Endometrial microvascular endothelial cells (primary cell): ENCODE results near the gene OR8B8. TPM values are rescaled to one million over a fixed set of nuclear protein-coding genes. Genes with fewer than 3 reads are reported as not detected.
"Not testable (repeated sequence)": the region's sequence is repeated elsewhere in the genome, so short reads cannot be mapped to it uniquely, and the experiment has no call there.

Experiments used
- in situ Hi-C: cut with HindIII; loops from 2 replicates; pipeline ENCODE4 v1.10.0; 2017; ENCODE audit warnings: low sequenced_read_pairs, low pct_unique_long_range_greater_than_20kb; ENCODE audit errors: inconsistent ontology term
- total RNA-seq: library from RNA; depleted of rRNA; stranded (reverse); fragments of >200 nt; gene quantifications from one replicate; pipeline ENCODE4 v1.2.3, GENCODE V29; 2015; ENCODE audit errors: inconsistent ontology term

OR8B8 gene, protein sequence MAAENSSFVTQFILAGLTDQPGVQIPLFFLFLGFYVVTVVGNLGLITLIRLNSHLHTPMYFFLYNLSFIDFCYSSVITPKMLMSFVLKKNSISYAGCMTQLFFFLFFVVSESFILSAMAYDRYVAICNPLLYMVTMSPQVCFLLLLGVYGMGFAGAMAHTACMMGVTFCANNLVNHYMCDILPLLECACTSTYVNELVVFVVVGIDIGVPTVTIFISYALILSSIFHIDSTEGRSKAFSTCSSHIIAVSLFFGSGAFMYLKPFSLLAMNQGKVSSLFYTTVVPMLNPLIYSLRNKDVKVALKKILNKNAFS
- total RNA-seq, result not detected

DNA sequence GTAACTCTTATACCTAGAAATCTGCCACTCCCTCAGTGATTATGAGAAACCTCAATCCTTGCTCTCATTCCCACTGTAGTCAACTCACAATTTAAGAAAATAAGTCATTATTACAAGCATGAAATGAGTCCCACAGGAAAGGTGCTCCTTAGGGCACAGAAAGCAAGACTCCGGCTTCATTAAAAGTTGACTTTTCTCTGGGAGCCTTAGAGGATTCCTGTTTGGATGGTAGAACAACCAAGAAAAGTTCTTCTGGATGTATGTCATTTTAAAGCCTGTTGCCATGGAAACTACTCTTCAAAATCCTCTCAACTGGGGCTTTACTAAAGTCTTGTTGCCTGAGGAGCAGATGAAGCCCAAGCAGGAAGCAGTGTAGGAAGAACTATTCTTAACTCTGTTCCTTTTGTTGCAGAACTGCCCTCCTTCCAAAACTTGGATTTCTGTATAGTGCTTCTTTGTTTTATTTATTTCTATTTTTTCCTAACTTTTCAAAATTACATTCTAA lies at the start of gene OR8B8:
Gene OR8B8, minus strand, starts transcription at position 51 of the 505 bp plus-strand sequence. CDS start 4,611 bp downstream, outside the sequence.
- in situ Hi-C loops, result no loop called here

DNA sequence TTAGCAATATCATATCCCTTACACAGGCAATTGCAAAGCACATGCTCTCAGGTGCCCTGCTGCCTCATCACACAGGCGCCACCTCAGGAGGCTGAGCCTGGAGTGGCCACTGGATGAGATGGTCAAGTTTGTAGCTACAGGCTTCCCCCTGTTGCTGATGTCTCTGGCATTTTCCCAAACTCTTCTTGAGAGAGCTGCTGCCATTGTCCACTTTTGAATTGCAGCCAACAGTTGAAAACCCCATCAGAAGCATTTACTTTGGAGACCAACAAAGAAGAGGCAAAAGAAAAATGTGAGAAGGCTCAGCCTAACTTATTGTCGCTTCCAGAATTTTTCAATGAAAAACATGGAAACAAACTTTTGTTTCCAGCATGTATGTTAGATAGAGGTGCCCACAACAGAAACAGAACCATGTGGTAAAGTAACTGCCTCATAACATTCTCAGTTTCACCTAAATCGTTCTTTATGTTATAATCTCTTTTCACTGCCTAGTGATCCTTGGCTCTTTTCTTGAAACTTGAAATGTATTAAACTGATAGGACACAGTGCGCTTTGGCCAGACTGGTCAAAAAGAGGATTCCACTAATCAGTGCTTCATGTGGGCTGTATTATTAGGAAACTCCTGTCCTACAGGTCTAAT lies 47.6 kb upstream of the OR8B8 start:
- in situ Hi-C loops, result no loop called here

DNA sequence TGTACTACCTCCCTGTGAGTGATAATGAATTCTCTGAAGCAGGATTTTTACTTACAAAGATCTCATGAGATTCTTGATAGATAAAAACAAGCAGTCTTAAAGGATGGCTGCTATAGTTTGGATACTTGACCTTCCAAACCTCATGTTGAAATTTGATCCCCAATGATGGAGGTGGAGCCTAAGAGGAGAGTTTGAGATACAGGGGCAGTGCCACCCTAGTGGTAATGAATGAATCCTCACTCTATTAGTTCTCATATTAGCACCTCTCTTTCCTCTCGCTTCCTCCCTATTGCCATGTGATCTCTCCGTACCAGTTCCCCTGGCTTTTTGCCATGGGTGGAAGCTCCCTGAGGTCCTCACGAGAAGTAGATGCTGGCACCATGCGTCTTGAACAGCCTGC lies 37.9 kb upstream of the OR8B8 start:
- in situ Hi-C loops, result no loop called here

DNA sequence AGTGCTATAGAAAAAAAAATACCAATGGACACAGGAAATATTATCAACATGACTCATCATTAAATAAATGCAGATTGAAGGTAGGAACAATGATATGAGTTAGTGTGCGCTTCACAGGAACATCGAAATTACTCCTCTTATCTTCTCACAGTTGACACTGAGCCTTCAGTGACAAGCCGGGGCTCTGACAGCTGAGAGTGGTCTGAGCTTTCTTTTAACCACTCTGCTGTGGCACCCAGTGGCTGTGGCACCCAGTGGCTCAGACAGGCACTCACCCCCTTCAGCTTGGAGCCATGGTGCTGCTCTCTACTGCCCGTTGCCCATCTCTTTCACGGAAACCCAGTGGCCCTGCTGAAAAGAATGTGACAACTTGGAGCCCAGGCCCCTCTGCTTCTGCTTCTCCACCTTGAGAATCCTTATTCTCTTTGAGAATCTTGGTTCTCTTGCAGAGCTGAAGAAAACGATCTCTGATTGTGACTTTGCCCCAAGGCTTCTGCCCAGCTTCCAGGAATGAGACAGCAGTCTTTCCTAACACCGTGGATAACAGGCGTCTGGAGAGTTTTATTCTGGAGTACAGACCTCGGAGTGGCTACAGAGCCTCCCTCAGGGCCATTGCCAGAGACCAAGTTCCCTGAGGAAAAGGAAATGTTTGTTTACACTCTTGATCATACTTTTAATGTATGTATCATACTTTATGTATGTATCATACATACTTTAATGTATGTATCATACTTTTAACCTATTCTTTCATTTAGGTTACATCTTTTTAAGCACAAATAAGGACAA lies 37.1 kb upstream of the OR8B8 start:
- in situ Hi-C loops, result no loop called here

DNA sequence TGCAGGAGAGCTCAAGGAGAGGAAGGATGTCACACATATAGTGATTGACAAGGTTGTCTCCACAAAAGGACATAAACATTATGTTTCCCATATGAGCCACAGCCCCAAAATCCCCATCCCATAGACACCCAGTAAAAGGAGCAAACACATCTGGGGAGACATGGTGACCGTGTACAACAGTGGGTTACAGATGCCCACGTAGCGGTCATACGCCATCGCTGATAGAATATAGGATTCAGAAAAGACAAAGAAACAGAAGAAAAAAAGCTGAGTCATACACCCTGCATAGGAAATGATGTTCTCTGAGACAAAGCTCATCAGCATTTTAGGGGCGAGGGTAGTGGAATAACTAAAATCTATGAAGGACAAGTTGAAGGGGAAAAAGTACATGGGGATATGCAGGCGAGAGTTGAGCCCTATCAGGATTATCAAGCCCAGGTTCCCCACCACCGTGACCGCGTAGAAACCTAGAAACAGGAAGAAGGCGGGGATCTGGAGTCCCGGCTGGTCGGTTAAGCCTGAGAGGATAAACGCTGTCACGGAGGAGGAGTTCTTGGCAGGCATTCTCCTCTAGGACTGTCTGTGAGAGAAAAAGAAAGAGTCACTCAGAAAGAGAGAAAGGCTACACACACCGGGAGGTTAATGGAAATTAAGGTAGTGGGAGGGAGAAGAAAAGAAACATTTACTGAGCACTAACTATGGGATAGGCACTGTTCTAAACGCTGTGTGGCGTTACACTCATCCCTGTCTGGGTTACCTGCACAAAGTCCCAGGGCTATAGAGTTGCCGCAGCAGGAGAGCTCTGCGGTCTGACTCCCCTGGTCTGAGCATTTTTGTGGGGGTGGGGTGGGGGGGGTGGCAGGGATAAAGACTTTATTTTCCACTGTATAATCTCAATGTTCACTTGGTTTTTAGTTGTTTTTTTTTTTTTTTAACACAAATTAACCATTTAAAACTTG lies 36.1 kb upstream of the OR8B8 start:
- in situ Hi-C loops, result no loop called here

DNA sequence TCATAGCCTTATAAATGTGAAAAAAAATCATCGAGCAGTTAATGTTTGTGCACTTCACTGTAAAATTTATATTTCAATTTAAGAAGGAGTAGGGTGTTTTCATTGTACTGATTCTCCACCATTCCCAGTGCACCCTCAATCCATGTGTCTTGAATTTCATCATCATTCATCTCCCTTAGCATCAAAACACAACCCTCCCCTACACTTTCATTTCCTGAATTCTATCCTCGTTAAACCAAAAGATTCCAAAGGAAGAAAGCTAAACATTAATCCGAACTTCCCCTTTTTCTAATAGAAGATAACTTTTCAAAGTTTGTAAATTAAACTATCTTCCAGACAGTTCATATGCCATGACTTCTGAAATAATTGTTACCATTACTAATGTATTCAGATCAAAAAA lies 34.1 kb upstream of the OR8B8 start:
- in situ Hi-C loops, result no loop called here

DNA sequence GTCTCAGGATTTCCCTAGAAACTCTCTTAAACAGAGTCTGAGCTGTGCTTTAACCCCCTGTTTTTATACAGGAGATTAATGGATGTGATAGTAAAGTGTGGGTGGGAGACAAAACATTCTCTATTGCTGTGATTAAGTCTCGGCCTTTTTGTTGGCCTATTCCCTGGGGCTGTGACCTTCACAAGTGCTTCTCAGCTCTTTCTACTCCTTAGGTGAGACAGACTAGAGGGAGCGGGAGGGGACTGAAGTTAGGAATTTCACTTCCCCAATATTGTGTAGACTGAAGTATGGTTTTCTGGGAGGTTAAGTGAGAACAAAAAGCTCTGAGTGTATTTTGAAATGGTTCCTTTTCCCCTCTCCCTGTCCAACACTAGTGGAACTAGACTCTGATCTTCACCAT lies 29.8 kb upstream of the OR8B8 start:
- in situ Hi-C loops, result no loop called here

DNA sequence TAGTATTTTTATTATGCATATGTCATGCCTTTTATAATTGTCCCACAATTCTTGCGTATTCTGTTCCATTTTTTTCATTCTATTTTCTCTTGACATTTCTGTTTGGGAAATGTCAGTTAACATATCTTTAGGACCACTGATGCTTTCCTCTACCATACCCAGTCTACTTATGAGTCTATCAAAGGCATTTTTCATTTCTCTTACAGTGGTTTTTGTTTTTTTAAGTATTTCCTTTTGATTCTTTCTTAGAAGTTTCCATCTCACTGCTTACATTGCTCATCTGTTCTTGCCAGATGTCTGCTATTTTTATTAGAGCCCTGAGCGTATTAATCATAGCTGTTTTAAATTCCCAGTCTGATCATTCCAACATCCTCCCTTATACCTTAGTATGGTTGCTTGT lies 29.3 kb upstream of the OR8B8 start:
- in situ Hi-C loops, result no loop called here

DNA sequence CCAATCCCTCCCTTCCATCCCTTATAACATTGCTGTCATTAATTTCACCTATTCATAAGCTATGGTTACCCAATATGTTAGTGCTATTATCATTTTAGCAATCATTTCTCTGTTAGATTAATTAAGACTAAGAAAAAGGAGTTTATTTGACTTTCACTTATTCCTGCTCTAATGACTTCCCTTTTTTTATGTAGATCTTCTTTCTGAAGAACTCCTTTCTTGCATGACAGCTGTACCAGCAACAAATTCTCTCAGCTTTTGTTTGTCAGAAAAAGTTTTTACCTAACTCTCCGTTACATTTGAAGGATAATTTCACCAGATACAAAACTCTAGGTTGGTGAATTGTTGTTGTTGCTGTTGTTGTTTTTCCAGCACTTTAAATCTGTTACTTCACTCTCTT lies 28.6 kb upstream of the OR8B8 start:
- in situ Hi-C loops, result no loop called here

DNA sequence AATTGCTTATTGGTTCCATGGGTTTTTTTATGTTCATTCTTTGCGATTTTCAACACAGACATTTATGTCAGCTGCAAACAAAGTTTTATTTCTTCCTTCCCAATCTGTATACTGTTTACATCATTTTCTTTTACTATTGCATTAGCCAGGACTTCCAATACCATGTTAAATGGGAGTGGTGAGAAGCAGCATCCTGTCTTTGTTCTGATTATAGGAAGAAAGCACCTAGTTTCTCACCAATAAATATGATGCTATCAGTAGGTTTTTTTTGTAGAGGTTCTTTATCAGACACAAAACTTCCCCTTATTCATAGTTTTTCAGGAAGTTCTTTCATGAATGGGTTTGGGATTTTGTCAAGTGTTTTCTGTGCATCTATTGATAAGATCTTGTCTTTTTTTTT lies 28.0 kb upstream of the OR8B8 start:
- in situ Hi-C loops, result no loop called here

DNA sequence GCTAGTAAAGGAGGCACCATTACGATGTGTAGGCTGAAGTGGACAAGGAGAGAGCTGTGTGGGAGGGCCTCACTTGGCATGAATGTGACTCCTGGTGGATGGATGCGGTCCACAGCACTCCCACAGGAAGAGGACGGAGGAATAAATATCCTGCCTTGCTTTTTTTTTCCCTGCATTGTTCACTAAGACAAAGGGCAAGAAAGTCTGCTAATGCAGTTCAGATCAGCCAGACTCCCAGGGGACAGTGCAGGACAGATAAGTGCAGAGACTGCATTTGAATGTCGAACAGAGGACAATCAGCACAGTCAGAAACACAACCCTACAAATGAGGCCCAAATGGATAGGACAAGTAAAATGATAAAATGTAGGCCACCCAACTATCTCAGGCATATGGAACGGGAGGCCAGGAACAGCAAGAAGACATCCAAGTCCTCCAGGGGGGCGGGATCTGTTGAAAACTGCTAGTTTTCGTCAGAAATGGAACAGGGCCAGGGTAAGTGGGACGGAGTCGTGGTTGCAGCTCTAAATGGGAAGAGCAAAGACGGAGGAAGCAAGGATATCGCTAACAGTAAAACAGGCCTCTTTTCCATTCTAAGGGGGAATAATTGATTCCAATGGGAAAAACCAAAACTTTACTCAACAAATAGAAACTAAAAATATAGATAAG lies 25.2 kb upstream of the OR8B8 start:
- in situ Hi-C loops, result no loop called here

DNA sequence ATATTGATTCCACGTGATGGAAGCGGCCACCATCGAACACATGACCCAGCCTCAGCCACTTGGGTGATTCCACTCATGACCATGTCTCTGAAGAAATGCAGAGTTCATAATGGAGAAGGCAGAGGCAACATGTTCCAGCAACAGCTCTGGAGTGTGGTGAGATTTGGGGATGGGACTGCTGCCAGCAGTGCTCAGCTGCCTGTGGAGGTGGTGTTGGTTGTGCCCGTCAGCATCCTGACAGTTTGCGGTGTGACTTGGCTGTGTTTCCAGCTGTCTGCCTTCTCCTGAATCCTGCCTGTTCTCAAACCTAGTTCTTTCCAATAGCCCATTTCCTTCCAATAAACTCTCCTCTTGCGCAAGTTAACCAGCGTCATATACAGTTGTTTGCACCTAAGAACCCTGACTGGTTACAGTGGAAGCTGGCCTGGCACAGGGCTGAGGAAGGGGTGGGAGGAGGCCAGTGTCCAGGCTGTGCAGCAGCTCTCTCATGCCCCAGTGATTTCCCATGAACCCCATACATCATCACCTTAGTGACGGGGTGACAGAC lies 22.0 kb upstream of the OR8B8 start:
- in situ Hi-C loops, result no loop called here

DNA sequence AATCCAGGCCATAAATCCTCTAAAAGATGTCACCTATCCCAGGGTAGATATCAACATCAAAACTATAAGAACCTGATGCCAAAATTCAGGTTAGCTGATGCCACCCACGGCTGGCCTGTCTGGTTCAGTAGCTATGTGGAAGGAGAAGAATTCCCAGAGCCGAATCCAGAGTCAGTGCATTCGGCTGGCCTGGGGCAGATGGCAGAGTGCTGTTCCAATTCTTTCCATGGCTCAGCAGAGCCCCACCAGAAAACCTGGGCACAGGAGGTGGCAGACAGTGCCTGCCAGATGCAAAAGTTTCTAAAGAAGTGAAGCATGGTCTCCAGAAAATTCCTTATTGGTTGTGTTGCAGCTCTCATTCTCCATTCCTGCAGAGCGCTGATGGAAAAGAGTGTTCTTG lies 19.9 kb upstream of the OR8B8 start:
- in situ Hi-C loops, result no loop called here

DNA sequence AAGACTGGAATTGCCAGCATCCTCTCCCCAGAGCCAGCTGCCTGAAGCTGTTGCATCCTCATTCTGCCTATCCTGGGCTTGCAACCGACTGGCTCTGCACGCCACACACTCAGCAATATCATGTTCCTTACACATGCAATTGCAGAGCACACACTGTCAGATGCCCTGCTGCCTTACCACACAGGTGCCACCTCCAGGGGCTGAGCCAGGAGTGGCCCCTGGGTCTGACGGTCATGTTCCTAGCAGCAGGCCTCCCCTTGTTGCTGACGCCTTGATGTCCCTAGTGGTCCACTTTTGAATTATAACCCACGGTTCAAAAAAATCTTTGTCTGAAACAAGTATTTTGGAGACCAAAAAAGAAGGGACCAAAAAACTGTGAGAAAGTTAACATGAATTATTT lies 18.5 kb upstream of the OR8B8 start:
- in situ Hi-C loops, result no loop called here

DNA sequence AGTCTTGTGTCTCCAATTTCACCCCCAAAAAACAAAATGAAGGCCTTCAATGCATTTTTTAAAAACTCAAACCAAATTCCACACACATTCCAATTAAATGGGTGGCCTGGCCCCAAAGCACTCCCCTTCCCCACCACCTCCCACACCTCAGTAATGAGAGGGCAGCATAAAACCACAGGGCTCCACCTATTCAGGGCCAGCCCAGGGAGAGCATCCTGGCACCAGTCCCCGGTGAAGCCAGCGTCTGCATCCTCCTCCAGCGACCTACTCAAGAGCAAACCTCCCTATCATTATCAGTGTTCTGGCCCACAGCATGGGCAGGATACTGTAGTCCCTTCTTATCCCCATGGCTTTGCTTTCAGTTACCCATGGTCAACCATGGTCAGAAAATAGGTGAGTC lies 17.8 kb upstream of the OR8B8 start:
- in situ Hi-C loops, result no loop called here

DNA sequence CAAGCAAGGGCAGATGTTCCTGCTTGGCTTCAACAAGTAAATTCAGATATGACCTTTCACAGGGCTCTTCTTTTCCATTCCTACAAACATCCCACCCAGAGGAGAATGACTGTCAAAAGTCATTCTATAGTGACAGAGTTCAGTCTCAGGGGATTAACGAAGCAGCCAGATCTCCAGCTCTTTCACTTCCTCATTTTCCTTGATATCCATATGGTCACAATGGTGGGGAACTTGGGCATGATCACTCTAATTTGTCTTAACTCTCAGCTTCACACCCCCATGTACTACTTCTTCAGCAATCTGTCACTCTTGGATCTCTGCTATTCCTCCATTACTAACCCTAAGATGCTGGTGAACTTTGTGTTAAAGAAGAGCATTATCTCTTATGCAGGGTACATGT lies 15.0 kb upstream of the OR8B8 start:
- in situ Hi-C loops, result no loop called here

DNA sequence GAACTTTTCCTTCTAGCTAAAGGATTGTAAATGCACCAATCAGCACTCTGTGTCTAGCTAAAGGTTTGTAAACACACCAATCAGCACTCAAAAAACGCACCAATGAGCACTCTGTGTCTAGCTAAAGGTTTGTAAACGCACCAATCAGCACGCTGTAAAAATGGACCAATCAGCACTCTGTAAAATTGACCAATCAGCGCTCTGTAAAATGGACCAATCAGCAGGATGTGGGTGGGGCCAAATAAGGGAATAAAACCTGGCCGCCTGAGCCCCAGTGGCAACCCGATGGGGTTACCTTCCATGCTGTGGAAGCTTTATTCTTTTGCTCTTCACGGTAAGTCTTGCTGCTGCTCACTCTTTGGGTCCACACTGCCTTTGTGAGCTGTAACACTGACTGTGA lies 13.9 kb upstream of the OR8B8 start:
- in situ Hi-C loops, result not testable (repeated sequence)

DNA sequence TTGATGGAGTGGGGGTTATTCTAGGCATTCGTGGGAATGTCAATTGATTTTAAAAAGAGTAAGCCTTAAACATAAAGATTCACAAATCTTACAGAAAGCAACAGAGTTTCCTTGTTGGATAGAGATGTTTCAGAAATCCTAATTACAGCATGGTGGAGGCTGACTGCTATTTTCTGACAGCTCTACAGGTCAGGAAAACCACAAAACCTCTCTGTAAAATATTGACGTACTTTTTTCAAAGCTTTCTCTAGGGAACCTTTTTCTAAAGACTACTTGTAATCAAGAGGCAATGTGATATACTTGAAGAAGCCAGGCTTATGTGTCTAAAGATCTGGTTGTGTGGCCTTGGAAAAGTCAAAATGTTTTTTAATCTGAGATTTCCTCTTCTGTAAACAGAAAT lies 9.1 kb upstream of the OR8B8 start:
- in situ Hi-C loops, result no loop called here
